ENCODE results near the gene ZNF609. TPM values are rescaled to one million over a fixed set of nuclear protein-coding genes. Genes with fewer than 3 reads are reported as not detected.

The ZNF609 gene
- total RNA-seq, 1 donor from 2014 or later = 24.1 TPM

- H3K27ac Mint-ChIP-seq (ENCODE audit: unreplicated experiment) = peak overlapping the region; percentile 33
- no peaks in the 10 kb centered on the region for H3K36me3 Mint-ChIP-seq (ENCODE audit: low read depth)
These were observed 150.8 kb downstream of the ZNF609 start for GRCh38 chr15:64611085-64611725.

DNA sequence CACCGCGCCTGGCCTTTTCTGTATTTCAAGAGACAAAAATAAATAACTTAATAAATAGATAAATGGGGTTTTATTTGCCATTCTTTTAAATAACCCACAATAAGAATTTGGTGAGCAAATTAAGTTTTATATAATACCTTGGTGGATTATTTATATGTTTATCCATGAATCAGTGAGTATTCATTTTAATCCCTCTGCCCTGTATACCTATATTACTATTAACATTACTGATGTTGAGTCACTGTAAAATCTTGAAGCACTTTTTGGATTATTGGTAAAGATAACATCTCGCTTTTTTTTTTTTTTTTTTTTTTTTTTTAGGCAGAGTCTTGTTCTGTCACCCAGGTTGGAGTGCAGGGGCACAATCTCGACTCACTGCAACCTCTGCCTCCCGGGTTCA, 154.1 kb downstream of the ZNF609 start:
- Mint-ChIP-seq H3K4me3 (ENCODE audit: unreplicated experiment) (no peak overlapping the region), H3K36me3 (ENCODE audit: low read depth) (no peaks in the 10 kb centered on the region), H3K27me3 (ENCODE audit: low read depth) (no peaks in the 10 kb centered on the region), H3K27ac (ENCODE audit: unreplicated experiment) (no peak overlapping the region), H3K4me1 (ENCODE audit: low read depth) (peaks cover 12% of the 10 kb centered on the region), H3K9me3 (ENCODE audit: low read depth) (no peaks in the 10 kb centered on the region)
- no peak for DNase-seq (ENCODE audit: low spot score)
- TF ChIP-seq, protein P1, sequence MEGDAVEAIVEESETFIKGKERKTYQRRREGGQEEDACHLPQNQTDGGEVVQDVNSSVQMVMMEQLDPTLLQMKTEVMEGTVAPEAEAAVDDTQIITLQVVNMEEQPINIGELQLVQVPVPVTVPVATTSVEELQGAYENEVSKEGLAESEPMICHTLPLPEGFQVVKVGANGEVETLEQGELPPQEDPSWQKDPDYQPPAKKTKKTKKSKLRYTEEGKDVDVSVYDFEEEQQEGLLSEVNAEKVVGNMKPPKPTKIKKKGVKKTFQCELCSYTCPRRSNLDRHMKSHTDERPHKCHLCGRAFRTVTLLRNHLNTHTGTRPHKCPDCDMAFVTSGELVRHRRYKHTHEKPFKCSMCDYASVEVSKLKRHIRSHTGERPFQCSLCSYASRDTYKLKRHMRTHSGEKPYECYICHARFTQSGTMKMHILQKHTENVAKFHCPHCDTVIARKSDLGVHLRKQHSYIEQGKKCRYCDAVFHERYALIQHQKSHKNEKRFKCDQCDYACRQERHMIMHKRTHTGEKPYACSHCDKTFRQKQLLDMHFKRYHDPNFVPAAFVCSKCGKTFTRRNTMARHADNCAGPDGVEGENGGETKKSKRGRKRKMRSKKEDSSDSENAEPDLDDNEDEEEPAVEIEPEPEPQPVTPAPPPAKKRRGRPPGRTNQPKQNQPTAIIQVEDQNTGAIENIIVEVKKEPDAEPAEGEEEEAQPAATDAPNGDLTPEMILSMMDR (IDR thresholded peaks at IDR 0.05) = no peak

More at GRCh38 chr15:64611085-64611725, 150.8 kb downstream of the ZNF609 start:
- Mint-ChIP-seq H3K9me3 (ENCODE audit: low read depth) (no peaks in the 10 kb centered on the region), H3K4me1 (ENCODE audit: low read depth) (peaks cover 8% of the 10 kb centered on the region), H3K27me3 (ENCODE audit: low read depth) (no peaks in the 10 kb centered on the region), H3K4me3 (ENCODE audit: unreplicated experiment) (no peak overlapping the region)
- TF ChIP-seq, protein P1 (IDR thresholded peaks at IDR 0.05) = no peak
- no peak for DNase-seq (ENCODE audit: low spot score)

DNA sequence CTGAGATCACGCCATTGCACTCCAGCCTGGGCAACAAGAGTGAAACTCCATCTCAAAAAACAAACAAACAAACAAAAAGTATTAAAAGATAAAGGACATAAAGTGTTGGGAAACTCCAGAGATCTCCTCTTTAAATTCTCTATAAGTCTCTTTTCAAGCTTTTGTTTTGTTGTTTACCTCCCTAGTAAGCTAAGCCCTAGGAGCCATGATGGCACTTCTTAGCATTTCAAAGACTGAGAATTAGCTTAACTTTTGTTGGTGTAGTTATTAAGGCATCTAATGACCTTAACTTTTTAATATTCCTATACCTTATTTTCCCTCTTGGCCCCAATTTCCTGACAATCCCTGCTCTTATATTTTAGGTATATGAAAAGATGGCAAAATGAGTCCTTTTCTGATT, 157.3 kb downstream of the ZNF609 start:
- no peak overlapping the region for H3K27ac Mint-ChIP-seq (ENCODE audit: unreplicated experiment)

GRCh38 chr15:64618138-64618537, 157.8 kb downstream of the ZNF609 start:
- peaks cover 28% of the 10 kb centered on the region for H3K4me1 Mint-ChIP-seq (ENCODE audit: low read depth)
- no peak for DNase-seq (ENCODE audit: low spot score)
- no peak overlapping the region for H3K4me3 Mint-ChIP-seq (ENCODE audit: unreplicated experiment)
- TF ChIP-seq, protein P1 (IDR thresholded peaks at IDR 0.05) = no peak
- H3K27ac Mint-ChIP-seq (ENCODE audit: unreplicated experiment) = no peak overlapping the region
- H3K27me3 Mint-ChIP-seq (ENCODE audit: low read depth) = no peaks in the 10 kb centered on the region
- H3K36me3 Mint-ChIP-seq (ENCODE audit: low read depth) = peaks cover 2% of the 10 kb centered on the region
- no peaks in the 10 kb centered on the region for H3K9me3 Mint-ChIP-seq (ENCODE audit: low read depth)

More for the DNA sequence above, 157.3 kb downstream of the ZNF609 start:
- H3K27me3 Mint-ChIP-seq (ENCODE audit: low read depth) = no peaks in the 10 kb centered on the region
- no peak for DNase-seq (ENCODE audit: low spot score)
- no peaks in the 10 kb centered on the region for H3K9me3 Mint-ChIP-seq (ENCODE audit: low read depth)
- no peak overlapping the region for H3K4me3 Mint-ChIP-seq (ENCODE audit: unreplicated experiment)
- H3K36me3 Mint-ChIP-seq (ENCODE audit: low read depth) = peaks cover under 1% of the 10 kb centered on the region
- H3K4me1 Mint-ChIP-seq (ENCODE audit: low read depth) = peaks cover 28% of the 10 kb centered on the region
- TF ChIP-seq, protein P1 (IDR thresholded peaks at IDR 0.05) = no peak

GRCh38 chr15:64618540-64618939, 158.2 kb downstream of the ZNF609 start:
- Mint-ChIP-seq H3K27ac (ENCODE audit: unreplicated experiment) (no peak overlapping the region), H3K9me3 (ENCODE audit: low read depth) (no peaks in the 10 kb centered on the region), H3K27me3 (ENCODE audit: low read depth) (no peaks in the 10 kb centered on the region), H3K4me1 (ENCODE audit: low read depth) (peaks cover 28% of the 10 kb centered on the region), H3K36me3 (ENCODE audit: low read depth) (peaks cover 4% of the 10 kb centered on the region), H3K4me3 (ENCODE audit: unreplicated experiment) (no peak overlapping the region)
- TF ChIP-seq, protein P1 (IDR thresholded peaks at IDR 0.05) = no peak
- no peak for DNase-seq (ENCODE audit: low spot score)

Measured in chondrocyte (in vitro differentiated cells).